Hematopoietic multipotent progenitor cell (in vitro differentiated cells): Measurements from ENCODE around the gene SNAI1. TPM values are rescaled to one million over a fixed set of nuclear protein-coding genes. Genes with fewer than 3 reads are reported as not detected.
"Not testable (repeated sequence)": the region's sequence is repeated elsewhere in the genome, so short reads cannot be mapped to it uniquely, and the experiment has no call there.

Experiments
- DNase-seq, 3 donors: peaks; one replicate each; pipeline ENCODE4 v3.0.0-alpha.2; 2011 to 2015; ENCODE audit warnings: low read depth in 2 of 3, low spot score in 2 of 3
- total RNA-seq: library from RNA; depleted of rRNA; stranded (reverse); fragments of >200 nt; gene quantifications from one replicate; pipeline ENCODE4 v1.2.3, GENCODE V29; 2012

The SNAI1 gene
- total RNA-seq, 1 donor = 1.1 TPM

GRCh38 chr20:49985617-49986016 is 2.8 kb downstream of the SNAI1 start:
- DNase-seq = no peak

- DNase-seq = no peak
Measured at GRCh38 chr20:49986049-49986448, 3.3 kb downstream of the SNAI1 start.

DNA sequence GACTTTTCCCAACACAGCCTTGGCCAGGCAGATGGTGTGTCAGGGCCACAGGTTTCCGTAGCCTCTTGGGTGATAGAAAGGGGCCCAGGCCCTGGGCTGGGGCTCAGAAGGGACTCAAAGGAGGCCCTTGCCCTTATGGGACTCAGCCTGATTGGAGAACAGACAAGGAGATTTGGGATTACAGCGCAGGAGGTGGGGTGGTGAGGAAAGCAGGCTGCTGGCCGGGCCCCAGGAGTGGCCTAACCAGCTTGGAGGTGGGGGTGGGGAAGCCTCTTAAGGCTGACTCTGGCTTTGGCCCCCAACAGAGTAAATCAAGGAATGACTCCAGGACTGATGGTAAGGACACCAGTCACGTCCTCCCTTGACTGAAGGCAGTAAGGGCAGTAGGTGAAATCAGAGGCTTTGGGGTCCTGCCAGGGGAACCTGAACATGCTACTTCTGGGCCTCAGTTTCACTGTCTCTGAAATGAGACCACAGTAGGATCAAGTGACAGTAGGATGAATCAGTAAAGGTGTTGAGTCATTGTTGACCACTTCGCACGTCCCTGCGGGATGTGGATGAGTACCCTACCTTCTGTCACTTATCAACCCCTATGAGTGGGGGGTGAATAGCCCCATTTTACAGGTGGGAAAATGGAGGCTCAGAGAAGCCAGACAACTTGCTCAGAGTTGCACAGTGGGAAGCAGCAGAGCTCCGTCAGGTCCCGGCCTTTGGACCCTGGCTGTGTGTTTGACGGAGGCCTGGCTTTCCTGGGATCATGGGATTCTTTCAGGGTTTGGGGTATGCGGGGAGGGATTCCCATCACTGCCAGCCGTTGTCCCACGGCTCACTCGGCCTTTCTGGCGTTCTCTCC is 4.5 kb downstream of the SNAI1 start:
- DNase-seq = no peak

DNA sequence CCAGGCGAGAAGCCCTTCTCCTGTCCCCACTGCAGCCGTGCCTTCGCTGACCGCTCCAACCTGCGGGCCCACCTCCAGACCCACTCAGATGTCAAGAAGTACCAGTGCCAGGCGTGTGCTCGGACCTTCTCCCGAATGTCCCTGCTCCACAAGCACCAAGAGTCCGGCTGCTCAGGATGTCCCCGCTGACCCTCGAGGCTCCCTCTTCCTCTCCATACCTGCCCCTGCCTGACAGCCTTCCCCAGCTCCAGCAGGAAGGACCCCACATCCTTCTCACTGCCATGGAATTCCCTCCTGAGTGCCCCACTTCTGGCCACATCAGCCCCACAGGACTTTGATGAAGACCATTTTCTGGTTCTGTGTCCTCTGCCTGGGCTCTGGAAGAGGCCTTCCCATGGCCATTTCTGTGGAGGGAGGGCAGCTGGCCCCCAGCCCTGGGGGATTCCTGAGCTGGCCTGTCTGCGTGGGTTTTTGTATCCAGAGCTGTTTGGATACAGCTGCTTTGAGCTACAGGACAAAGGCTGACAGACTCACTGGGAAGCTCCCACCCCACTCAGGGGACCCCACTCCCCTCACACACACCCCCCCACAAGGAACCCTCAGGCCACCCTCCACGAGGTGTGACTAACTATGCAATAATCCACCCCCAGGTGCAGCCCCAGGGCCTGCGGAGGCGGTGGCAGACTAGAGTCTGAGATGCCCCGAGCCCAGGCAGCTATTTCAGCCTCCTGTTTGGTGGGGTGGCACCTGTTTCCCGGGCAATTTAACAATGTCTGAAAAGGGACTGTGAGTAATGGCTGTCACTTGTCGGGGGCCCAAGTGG is 5.3 kb downstream of the SNAI1 start:
- DNase-seq = no peak

GRCh38 chr20:49989234-49990065 is 6.7 kb downstream of the SNAI1 start:
- no peak for DNase-seq

- DNase-seq = no peak
Measured at GRCh38 chr20:49990271-49990720, 7.5 kb downstream of the SNAI1 start.

DNA sequence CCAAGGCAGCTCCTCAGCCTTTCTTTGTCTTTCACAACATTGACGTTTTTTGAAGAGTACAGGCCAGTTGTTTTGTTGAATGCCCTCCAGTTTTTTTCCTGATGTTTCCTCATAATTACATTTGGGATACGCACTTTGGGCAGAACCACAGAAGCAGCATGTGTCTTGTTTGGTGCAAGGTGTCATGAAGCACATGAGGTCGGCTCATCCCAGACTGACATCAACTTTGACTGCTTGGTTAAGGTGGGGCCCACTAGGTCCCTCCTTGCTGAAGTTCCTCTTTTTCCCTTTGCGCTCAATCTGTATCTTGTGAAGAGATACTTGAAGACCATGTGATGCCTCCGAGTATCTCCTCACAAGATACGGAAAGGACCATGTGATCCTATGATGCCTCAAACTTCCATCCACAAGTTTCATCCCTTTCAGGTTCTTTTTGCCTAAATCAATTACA is 10.5 kb downstream of the SNAI1 start:
- peak in 2 of 3 donors; percentile 38 to 50 for DNase-seq

- DNase-seq = no peak
Measured at GRCh38 chr20:49995586-49995985, 12.8 kb downstream of the SNAI1 start.

- DNase-seq = not testable (repeated sequence)
Measured at GRCh38 chr20:49998478-49999188, 15.9 kb downstream of the SNAI1 start.

GRCh38 chr20:49999329-49999728 is 16.5 kb downstream of the SNAI1 start:
- DNase-seq = no peak

GRCh38 chr20:50000548-50001222 is 17.9 kb downstream of the SNAI1 start:
- DNase-seq = not testable (repeated sequence)

DNA sequence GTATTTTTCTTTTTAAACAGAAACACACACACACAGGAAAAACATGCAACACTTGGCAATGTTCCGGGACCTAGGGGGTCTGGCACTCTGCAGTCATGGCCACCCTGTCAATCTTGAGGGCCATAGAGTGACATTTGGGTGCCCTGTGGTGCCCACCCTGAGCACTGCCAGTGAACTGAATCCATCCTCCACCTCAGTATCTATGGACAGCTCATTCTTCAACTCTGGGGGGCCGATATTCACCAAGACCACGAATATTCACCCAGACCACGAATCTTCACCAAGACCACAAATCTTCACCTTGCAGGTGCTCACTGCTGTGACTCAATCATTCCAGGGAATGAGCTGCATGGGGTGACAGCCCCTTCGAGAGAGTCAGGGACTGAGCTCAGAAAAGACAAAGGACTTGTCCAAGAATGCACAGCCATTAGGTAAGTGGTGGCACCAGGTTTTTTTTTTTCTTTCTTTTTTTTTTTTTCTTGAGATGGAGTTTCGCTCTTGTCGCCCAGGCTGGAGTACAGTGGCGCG is 19.1 kb downstream of the SNAI1 start:
- DNase-seq = no peak

DNA sequence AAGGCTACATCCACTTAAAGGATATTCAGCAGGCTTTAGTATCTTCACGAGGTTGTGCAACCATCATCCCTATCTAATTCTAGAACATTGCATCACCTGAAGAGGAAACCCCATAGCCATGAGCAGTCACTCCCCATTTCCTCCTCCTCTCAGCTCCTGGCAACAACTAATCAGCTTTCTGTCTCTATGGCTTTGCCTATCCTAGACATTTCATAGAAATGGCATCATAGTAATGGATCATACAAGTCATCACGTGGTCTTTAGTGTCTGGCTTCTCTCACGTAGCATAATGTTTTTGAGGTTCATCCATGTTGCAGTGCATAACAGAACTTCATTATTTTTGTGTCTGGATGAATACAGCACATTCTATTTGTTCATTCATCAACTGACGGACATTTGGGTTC is 20.5 kb downstream of the SNAI1 start:
- DNase-seq = peak in 2 of 3 donors; percentile 60 to 61

DNA sequence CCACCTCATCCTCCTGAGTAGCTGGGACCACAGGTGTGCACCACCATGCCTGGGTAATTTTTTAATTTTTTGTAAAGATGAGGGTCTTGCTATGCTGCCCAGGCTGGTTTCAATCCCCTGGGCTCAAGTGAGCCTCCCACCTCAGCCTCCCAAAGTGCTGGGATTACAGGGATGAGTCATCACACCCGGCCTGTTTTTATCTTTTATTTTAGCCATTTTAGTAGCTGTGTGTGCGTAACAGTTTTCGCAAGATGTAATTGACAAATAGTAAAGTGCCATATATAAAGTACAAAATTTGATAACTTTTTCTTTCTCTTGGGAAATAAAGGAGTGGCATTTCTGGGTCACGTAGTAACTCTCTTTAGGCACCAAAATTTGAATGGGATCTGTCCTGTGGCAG is 21.4 kb downstream of the SNAI1 start:
- DNase-seq = no peak

GRCh38 chr20:50005471-50005981 is 22.7 kb downstream of the SNAI1 start:
- DNase-seq = peak in 2 of 3 donors; percentile 33 to 64

- DNase-seq = no peak
Measured at GRCh38 chr20:50007369-50007768, 24.6 kb downstream of the SNAI1 start.

- no peak for DNase-seq
Measured at GRCh38 chr20:50008007-50008406, 25.2 kb downstream of the SNAI1 start.

DNA sequence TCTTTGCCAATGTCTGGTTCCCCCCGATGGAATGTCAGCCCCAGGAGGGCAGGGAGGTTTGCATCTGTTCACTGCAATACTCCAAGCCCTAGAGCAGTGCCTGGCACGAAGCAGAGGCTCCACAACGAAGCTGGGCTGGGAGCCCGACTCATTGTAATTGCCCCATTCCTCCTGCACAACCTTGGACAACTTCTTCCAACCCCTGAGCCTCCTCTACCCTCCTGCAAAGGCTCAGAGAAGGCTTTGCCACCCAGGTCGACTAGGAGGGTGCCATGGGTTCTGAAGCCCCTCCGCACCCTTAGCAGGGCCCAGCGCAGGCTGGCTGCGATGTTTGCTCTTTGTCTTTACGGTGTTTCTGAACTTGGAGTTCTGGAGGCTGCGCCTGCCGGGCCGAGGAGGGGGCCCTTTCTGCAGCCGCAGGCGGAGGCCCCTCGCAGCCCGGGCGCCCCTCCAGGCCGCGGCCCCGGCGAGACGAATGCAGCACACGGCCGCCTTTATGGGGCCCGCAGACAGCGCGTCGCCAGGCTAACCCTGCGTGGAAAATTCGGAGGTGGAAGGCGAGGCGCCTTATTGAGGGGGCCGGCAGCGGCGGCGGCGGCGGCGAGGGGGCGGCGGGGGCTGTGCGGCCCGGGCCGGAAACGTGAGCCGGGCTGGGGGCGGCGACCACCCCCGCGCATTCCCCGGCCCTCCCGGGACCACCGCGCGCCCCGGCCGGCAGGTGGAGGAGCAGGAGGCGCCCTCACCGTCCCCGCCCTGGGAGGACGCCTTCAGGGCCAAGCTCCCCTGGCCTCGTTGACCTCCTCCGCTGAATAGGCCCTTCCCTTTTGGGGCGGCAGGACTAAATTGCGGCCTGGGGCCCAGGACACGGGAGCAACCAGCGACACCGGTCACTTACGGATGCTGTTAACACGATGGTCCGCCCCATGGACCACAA is 27.0 kb downstream of the SNAI1 start:
- no peak for DNase-seq
